ENCODE data around the gene C1QTNF12.

Gene C1QTNF12

GRCh38 chr1:1226566-1227362 lies 19.8 kb downstream of the C1QTNF12 start:
- no peak for DNase-seq

GRCh38 chr1:1225913-1226312 lies 20.6 kb downstream of the C1QTNF12 start:
- DNase-seq, result no peak

GRCh38 chr1:1225238-1225845 lies 21.2 kb downstream of the C1QTNF12 start:
- DNase-seq, result no peak

- DNase-seq, result no peak
Observed at GRCh38 chr1:1223891-1224290, 22.6 kb downstream of the C1QTNF12 start.

DNA sequence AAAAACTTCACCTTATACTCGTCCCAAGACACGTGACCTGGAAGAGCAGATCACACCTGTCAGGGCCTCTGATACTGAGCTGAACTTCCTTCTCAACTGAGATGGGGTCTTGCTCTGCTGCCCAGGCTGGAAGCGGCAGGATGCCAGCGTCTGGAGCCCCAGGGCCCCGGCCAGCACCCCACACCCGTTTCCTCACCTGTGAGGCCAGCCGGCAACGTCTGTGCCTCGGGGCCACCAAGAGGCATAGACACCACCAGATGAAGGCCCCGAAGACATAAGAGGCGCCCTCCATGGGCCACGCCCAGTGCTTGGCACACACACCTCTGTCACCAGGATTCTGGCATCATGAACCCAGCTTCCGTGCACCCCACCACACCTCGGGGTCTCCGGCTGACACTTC lies 23.2 kb downstream of the C1QTNF12 start:
- DNase-seq, result no peak

- DNase-seq, result no peak
Observed at GRCh38 chr1:1222575-1223225, 23.8 kb downstream of the C1QTNF12 start.

DNA sequence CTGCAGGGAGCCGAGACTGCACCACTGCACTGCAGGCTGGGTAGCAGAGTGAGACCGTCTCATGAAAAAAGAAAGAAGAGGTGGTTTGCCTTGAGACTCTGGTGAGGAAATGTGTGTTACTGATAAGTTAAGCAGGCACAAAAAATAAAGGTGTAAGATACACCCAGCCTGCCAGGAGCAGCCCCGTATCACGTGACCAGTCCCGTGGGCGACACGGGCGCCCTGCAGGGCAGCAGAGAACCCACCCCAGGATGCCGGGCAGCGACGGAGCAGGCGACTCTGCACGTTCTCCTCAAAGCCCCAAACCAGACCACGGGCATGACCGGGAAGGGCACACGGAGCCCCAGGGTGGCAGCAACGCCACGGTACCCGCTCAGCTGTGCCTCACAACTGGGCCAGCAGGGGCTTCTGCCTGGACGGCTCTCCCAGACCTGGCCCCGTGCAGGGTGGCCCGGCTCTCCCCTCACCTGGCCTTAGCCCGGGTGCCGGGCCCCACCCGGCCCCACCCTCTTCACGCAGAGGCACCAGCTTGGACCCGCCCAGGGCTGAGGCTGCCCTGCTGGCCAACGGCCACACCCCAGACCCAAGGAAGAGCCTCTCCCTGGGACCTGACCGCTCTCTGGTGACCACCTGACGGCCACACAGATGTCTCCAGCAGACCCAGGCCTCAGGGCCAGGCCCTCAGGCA lies 24.5 kb downstream of the C1QTNF12 start:
- DNase-seq, result no peak

DNA sequence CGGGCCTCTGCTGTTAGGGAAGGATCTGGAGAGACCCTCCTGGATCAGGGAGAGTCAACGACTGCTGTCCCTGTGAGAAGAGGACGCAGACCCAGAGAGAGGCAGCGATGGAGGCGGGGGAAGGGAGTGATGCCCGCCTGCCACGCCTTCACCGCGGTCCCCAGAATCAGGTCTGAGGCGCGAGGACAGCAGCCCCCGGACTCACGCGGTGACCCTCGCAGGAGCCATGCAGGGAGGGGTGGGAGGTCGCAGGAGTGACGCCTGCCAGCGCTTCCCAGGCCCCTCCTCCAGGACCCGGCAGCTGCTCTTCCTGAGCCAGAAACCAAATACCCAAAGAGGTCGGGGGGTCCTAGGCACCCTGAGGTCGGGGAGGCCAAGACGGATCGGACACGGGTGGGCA lies 26.3 kb downstream of the C1QTNF12 start:
- no peak for DNase-seq

- DNase-seq, result no peak
Observed at GRCh38 chr1:1219341-1219740, 27.2 kb downstream of the C1QTNF12 start.

GRCh38 chr1:1218524-1219200 lies 27.9 kb downstream of the C1QTNF12 start:
- no peak for DNase-seq

DNA sequence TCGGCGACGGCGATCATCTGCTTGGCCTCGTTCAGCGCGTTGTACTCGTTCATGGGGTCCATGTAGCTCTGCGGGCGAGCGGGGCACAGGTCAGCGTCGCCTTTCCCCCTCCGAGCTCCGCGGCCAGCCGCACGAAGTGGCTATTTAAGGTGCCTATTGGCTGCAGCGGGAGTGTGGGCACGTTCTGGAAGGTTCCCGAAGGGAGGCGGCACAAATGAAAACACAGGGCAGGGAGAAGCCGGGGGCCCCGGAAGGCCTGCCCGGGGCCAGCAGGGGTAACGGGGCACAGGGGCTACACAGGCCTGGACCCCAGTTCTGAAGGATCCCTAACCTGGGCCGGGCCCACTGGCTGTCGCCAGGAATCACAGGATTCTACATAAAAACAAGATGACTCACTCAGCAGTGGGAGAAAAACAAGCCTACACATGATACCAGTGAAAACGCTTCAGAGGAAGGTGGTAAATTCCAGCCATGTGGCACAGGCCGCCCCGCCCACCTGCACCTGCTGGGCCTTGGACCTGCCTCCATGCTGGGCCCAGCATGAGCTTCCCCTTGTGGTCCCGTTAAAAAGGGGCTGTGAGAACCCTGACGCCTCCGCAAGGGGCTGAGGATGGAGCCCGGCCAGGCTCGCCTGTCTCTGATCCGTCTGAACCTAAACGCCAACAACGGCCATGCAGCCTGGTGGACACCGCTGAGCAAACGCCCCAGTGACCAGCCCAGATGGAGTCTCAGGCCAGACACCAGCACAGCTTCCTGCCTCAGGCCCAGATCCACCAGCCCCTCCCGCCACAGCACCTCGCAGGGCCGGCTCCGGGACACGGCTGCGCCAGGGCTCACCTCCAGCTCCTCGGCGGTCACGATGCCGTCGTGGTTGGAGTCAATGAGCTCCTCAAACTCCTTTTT lies 28.6 kb downstream of the C1QTNF12 start:
- no peak for DNase-seq

GRCh38 chr1:1216770-1217620 lies 29.5 kb downstream of the C1QTNF12 start:
- no peak for DNase-seq

DNA sequence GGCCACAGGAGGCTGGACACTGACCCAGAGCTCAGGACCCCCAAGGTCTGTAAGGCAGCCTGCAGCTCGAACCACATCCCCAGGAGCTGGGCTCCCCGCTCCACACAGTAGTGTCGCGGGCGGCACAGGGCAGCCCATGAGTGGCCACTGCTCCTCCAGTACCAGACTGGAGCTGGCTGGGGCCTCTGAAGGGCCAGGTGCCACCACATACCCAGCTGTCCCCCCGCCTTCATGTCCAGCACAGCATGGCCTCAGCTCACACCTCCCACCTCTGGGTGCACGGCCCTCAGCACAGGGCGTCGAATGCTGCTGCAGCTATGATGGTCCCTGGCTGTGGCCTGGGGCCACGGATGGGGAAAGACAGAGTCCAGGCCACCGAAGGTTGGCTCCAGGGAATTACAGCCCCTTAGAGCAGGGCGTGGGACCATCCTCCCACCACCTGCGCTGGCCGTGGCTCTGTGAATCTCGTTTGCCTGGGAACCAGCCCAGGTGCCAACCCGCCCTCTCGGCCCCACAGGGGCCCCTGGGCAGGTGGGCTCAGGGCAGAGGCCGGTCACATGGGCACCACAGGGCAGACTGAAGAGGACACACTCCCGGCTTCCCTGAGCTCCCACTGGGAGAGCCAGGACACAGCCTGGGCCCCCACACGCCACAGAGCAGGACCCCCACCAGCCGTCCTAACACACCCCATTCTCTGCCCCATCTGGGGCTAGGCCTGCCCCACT lies 30.5 kb downstream of the C1QTNF12 start:
- no peak for DNase-seq

GRCh38 chr1:1215080-1215676 lies 31.3 kb downstream of the C1QTNF12 start:
- DNase-seq, result no peak

DNA sequence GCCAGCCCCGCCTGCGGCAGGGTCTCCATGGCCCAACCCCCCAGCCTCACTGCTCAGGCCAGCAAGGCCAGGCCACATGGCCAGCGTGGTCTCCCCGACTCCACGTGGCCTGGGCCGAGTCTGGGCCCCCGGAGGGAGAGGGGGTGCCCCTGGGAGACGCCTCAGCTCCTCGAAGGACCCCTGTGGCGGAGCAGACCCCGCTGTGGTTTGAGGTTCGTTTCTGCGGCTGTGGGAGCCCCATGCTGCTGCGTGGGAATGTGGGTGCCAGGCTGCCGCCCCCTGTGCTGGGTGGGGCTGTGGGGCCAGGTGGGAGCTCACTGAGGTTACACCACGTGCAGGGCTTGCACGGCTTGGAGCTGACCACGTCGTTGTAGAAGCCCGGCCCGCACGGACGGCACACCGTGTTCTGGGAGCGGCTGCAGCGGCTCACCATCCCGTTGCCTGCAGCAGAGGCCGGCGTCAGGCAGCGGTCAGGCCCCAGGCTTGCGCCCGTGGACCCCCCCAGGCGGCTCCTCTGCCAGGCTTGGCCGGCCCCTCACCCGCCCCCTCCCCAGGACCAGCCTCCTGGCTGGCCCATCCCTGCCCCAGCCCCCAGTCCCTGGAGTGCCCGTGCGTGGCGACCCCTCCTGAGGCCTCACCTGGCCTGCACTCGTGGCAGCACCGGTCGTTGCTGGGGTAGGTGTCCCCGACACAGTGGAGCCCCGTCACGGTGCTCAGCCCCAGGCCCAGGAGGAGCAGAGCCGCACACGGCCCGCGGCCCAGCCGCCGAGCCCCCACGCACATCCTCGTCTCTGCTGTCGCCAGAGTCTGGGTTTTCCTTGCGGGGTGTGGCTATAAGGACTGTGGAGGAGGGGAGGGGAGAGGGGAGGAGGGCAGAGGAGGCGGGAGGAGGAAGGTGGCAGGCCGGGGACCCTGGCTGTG lies 32.9 kb downstream of the C1QTNF12 start, which contains the start of gene TNFRSF4:
TNFRSF4 (minus strand) TSS at position 809 of the 921 bp plus-strand sequence; CDS start at position 783, 26 bp downstream.
- peak; percentile 36 for DNase-seq

- no peak for DNase-seq
Observed at GRCh38 chr1:1212780-1213344, 33.7 kb downstream of the C1QTNF12 start.

DNA sequence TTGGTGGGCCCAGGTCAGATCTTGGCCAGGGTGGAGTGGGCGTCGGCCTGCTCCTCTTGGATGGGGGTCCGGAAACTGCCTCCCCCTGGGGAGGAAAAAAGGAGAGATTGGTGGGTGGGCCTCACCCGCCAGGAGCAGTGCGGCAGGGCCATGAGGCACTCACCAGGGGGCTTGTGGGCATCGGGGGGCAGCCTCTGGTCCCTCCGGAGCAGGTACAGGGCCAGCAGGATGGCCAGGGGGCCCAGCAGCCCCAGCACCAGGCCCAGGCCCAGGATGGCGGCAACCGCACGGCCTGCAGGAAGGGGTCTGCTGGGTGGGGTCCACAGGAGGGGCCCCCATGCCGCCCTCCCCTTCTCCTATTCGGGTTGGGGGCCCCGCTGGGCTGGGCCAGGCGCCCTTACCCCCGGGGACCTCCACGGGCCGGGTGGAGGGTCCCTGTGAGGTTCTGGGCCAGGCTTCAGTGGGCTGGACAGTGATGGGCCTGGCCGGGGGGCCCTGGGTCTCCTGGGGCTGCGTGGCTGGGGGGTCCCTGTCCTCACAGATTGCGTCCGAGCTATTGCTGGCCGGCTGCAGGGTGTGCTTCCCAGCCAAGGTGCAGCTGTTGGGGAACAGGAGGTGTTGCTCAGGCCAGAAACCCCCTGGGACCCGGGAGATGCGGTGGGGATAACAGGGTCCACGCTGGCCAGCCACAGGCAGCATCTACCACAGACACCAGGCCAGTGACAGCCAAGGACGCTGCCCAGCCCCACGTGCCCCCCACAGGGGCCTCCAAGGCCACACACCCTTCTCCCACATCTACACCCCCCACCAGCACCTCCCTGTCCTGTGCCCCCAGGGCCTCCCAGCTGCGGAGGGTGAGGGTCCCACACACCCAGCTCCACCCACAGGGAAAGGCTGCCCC lies 34.7 kb downstream of the C1QTNF12 start:
- DNase-seq, result no peak

Measured in KG1 (cell line).